SU-DHL-6 (cell line): Measurements from ENCODE around the gene ZBTB47.

Experiments
- H2AFZ ChIP-seq: fragments of 200-600 bp; sonication (generic); 2 replicates; pipeline ENCODE4 v1.6.1; 2014; ENCODE audit warnings: low read depth, mild to moderate bottlenecking, moderate library complexity, mixed read lengths, antibody characterized with exemption, low read length; ENCODE audit not compliant: severe bottlenecking
- H3F3A ChIP-seq: fragments of 200-600 bp; shearing (Covaris generic); 2 replicates; pipeline ENCODE4 v1.6.0; 2016; ENCODE audit warnings: antibody characterized with exemption, mild to moderate bottlenecking; ENCODE audit not compliant: insufficient read depth
- H3K27ac ChIP-seq: fragments of 200-600 bp; sonication (generic); 2 replicates; pipeline ENCODE4 v1.5.1; 2016; ENCODE audit warnings: low read depth, mild to moderate bottlenecking, low read length, moderate library complexity, mixed read lengths
- H3K27me3 ChIP-seq: fragments of 200-600 bp; sonication (generic), shearing (Covaris generic); 2 replicates; pipeline ENCODE4 v1.6.0; 2014; ENCODE audit warnings: mild to moderate bottlenecking, low read length
- H3K36me3 ChIP-seq: fragments of 200-600 bp; sonication (generic); 2 replicates; pipeline ENCODE4 v1.6.1; 2014; ENCODE audit warnings: mild to moderate bottlenecking, low read length, mixed read lengths
- H3K4me2 ChIP-seq: fragments of 300-600, 200-600 bp; shearing (Covaris generic), sonication (generic); 2 replicates; pipeline ENCODE4 v1.6.0; 2014; ENCODE audit warnings: low read length, low read depth, mild to moderate bottlenecking; ENCODE audit not compliant: poor library complexity, severe bottlenecking
- H3K4me3 ChIP-seq: fragments of 200-600 bp; sonication (generic); 2 replicates; pipeline ENCODE4 v1.5.1; 2014; ENCODE audit warnings: antibody characterized with exemption, low read length, mild to moderate bottlenecking, mixed read lengths; ENCODE audit not compliant: insufficient read depth, poor library complexity, severe bottlenecking
- H3K79me2 ChIP-seq: fragments of 200-600 bp; sonication (generic); 2 replicates; pipeline ENCODE4 v1.6.1; 2014; ENCODE audit warnings: mild to moderate bottlenecking, low read length, moderate library complexity; ENCODE audit not compliant: insufficient read depth
- H3K9ac ChIP-seq: fragments of 200-600 bp; sonication (generic); 2 replicates; pipeline ENCODE4 v1.7.0; 2014; ENCODE audit warnings: mild to moderate bottlenecking, low read length
- H3K9me2 ChIP-seq: fragments of 200-600 bp; sonication (generic); replicated peaks from 2 replicates; pipeline ENCODE4 v1.6.1; 2014; ENCODE audit warnings: low read length; ENCODE audit not compliant: insufficient read depth
- H3K9me3 ChIP-seq: fragments of 200-600 bp; sonication (generic); 2 replicates; pipeline ENCODE4 v1.6.1; 2014; ENCODE audit warnings: low read length, mixed read lengths; ENCODE audit not compliant: insufficient read depth
- H4K20me1 ChIP-seq: fragments of 200-600 bp; sonication (generic); 2 replicates; pipeline ENCODE4 v1.6.1; 2014; ENCODE audit warnings: low read depth, mild to moderate bottlenecking, antibody characterized with exemption, low read length, moderate library complexity, mixed read lengths
- EZH2phosphoT487 ChIP-seq: fragments of 200-600 bp; sonication (generic), shearing (Covaris generic); conservative IDR thresholded peaks from 2 replicates; pipeline ENCODE4 v1.6.1; 2018; ENCODE audit warnings: mild to moderate bottlenecking, antibody characterized with exemption, low read length, moderate library complexity, mixed read lengths
- TF ChIP-seq, protein P1 (sequence below): fragments of 200-600 bp; sonication (generic); IDR thresholded peaks from one replicate; pipeline ENCODE4 v1.5.1; 2017; ENCODE audit warnings: antibody characterized with exemption, mild to moderate bottlenecking, low read length, moderate library complexity; ENCODE audit not compliant: insufficient read depth, poor library complexity, severe bottlenecking

ZBTB47 gene

DNA sequence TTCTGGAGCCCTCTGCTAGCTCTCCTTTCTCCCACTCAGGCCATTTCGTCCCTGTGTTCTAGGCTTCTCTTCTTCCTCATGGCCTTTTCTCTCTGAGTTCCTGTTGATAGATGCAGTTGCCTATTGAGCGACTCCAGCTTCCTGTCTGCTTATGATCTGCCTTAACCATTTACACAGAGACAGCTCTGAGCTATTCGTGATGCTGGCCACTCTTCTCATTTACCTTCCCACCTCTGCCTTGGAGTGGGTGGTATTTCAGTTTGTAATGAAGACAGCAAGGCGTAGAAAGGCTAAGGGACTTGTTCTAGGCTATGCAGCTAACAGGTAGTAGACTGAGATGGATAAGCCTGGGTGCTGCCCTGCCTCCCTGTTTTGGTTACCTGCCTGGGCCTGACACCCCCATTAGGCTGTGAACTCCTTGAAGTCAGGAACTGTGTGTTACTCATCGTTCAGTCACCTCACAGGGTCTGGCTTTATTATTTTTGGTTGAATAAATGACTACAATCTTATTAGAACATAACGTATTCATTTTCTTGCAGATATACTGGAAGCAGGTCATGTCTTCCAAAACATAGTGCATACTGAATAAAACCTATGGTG, 12.6 kb upstream of the ZBTB47 start:
- Histone ChIP-seq H3K4me3 (no peak overlapping the region), H3K36me3 (peaks cover 60% of the 10 kb centered on the region), H3K9me2 (no peaks in the 10 kb centered on the region), H3F3A (no peaks in the 10 kb centered on the region), H4K20me1 (no peaks in the 10 kb centered on the region), H3K27ac (no peak overlapping the region), H3K4me2 (no peak overlapping the region), H3K79me2 (no peaks in the 10 kb centered on the region), H3K9me3 (no peaks in the 10 kb centered on the region), H3K27me3 (no peaks in the 10 kb centered on the region), H3K9ac (no peak overlapping the region), H2AFZ (no peak overlapping the region)
- TF ChIP-seq EZH2phosphoT487 = no peak
- TF ChIP-seq, protein P1, sequence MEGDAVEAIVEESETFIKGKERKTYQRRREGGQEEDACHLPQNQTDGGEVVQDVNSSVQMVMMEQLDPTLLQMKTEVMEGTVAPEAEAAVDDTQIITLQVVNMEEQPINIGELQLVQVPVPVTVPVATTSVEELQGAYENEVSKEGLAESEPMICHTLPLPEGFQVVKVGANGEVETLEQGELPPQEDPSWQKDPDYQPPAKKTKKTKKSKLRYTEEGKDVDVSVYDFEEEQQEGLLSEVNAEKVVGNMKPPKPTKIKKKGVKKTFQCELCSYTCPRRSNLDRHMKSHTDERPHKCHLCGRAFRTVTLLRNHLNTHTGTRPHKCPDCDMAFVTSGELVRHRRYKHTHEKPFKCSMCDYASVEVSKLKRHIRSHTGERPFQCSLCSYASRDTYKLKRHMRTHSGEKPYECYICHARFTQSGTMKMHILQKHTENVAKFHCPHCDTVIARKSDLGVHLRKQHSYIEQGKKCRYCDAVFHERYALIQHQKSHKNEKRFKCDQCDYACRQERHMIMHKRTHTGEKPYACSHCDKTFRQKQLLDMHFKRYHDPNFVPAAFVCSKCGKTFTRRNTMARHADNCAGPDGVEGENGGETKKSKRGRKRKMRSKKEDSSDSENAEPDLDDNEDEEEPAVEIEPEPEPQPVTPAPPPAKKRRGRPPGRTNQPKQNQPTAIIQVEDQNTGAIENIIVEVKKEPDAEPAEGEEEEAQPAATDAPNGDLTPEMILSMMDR = no peak

DNA sequence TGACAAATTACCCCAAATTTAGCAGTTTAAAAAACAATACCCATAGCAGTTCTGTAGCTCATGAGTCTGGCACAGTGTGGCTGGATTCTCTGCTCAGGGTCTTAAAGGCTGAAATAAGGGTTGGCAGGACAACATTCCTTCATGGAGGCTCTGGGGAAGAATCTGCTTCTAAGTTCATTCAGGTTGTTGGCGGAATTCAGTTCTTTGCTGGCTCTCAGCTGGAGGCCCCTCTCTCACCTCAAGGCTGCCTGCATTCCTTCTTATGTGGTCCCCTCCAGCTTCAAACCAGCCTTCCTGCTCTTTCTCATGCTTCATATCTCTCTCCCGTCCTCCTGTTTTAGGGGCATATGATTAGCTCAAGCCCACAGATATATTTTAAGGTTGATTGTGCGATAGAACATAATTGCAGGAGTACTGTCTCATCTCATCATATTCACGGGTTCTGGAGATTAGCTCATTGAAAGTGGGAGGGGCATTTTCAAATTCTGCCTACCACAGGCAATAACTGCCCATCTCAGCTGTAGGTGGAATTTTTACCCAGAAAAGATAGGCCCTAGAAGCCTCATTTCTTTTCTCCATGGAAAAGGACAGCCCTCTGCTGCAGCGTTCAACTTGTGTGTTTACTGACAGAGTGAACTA, 5.6 kb upstream of the ZBTB47 start:
- no peak overlapping the region for H2AFZ ChIP-seq
- TF ChIP-seq, protein P1 = no peak
- no peak for TF ChIP-seq EZH2phosphoT487
- H3K36me3 ChIP-seq = peaks cover 27% of the 10 kb centered on the region
- no peak overlapping the region for H3K4me2 ChIP-seq
- peaks cover 9% of the 10 kb centered on the region for H3F3A ChIP-seq
- H3K79me2 ChIP-seq = no peaks in the 10 kb centered on the region
- H3K27me3 ChIP-seq = no peaks in the 10 kb centered on the region
- no peak overlapping the region for H3K27ac ChIP-seq
- no peaks in the 10 kb centered on the region for H3K9me3 ChIP-seq
- no peaks in the 10 kb centered on the region for H4K20me1 ChIP-seq
- H3K9ac ChIP-seq = no peak overlapping the region
- no peak overlapping the region for H3K4me3 ChIP-seq
- H3K9me2 ChIP-seq = no peaks in the 10 kb centered on the region

DNA sequence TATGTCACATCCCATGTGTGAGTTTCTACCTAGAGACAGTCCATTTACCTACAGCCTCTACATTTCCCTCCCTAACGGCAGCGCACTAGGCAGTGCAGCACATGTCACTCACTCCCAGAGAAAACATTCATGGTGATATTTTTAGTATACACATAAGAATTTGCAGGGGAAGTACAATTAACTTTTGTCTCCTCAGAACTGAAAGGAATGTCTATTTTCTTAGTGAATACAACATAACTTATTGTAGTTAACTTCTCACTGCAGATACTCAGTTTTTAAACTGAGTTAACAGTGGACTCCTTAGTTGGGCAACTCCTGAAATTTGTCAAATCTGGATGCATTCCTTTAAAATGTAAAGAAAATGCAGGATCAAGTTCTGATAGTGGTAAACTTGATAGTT, 4.5 kb upstream of the ZBTB47 start:
- Histone ChIP-seq H3K27me3 (no peaks in the 10 kb centered on the region), H3K4me3 (no peak overlapping the region), H2AFZ (no peak overlapping the region), H3K79me2 (no peaks in the 10 kb centered on the region), H3F3A (peaks cover 9% of the 10 kb centered on the region), H3K27ac (no peak overlapping the region), H4K20me1 (no peaks in the 10 kb centered on the region), H3K9me2 (no peaks in the 10 kb centered on the region), H3K36me3 (peaks cover 17% of the 10 kb centered on the region), H3K9ac (no peak overlapping the region), H3K9me3 (no peaks in the 10 kb centered on the region), H3K4me2 (no peak overlapping the region)
- TF ChIP-seq, protein P1 = no peak
- TF ChIP-seq EZH2phosphoT487 = no peak
